Measurements from ENCODE around the gene JARID2.

The JARID2 gene

GRCh38 chr6:15513801-15514711, 268.2 kb downstream of the JARID2 start:
- DNase-seq = no peak

DNA sequence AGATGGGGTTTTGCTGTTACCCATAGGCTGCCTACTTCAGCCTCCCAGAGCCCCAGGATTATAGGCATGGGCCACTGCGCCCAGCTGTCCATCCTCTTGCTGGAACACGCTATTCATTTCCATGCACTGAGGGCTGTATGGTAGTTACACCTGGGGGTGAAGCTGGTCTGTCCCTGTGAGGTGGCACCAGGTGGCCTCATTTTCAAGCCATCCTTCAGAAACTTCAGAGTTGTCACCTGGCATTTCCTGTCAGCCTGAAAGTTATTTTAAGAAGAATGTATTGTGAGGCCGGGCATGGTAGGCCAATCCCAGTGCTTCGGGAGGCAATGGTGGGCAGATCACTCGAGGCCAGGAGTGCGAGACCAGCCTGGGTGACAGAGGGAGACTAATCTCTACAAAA, 269.4 kb downstream of the JARID2 start:
- no peak for DNase-seq

DNA sequence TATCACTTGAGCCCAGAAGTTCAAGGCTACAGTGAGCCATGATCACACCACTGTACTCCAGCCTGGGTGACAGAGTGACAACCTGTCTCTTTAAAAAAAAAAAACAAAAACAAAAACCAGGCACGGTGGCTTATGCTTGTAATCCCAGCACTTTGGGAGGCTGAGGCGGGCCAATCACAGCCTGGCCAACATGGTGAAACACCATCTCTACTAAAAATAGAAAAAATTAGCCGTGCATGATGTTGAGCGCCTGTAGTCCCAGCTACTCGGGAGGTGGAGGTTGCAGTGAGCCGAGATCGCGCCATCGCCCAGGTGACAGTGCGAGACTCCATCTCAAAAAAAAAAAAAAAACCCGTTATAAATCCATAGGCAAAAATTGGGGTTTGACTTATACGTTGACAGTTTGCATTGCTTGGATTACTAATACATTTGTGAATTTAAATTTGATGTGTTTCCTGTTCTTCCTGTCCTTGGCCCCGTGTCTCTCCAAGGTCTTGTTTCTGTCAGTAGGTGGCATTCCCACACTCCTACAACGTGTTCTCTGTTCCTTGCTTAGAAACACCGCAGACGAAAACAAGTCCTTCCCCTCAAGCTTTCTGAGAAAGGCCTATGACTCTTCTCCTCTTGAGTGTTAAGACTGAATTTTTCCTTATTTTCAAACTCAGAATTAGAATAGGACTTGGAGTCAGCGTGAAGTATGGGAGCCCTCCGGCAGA, 269.9 kb downstream of the JARID2 start:
- DNase-seq = no peak

- no peak for DNase-seq
Observed at GRCh38 chr6:15516378-15516777, 270.5 kb downstream of the JARID2 start.

- no peak for DNase-seq
Observed at GRCh38 chr6:15516923-15517560, 271.2 kb downstream of the JARID2 start.

DNA sequence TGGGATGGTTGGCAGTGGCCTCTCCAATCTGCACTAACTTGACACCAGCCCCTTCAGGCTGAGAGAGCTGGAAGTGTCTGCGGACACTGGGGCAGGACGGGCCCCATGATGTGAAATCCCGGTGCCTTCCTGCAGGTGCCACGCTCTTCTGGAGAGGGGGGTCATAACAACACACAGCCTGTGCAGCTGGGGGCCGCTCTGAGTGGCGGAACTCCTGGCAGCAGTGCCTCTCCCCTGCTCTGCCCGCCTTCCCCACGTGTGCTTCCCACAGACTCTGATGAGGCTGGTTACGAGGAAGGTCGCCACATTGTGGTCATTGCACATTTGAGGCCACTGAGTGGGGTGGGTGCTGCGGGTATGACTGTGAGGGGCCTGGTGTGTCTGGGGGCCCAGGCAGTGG, 271.7 kb downstream of the JARID2 start:
- DNase-seq = no peak

DNA sequence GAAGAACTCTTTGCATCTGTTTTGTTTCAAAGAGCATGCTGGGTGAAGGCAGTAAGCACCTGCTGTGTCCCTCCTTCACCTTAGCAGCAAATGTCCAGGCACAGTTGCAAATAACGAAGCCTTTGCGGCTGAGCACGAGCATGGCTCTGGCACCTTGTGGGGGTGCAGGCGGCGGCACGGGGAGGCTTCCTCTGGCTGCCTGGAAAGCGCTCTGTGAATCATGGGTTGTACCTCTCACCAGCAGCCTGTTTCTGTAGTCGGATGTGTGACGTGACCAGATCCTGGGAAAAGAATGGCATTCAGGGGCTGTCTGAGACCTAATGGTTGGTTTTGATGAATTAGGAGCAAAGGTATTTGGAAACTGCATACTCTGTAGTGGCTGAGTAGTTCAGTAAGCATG, 272.2 kb downstream of the JARID2 start:
- DNase-seq = no peak

GRCh38 chr6:15518878-15519277, 273.0 kb downstream of the JARID2 start:
- no peak for DNase-seq

GRCh38 chr6:15519681-15520080, 273.8 kb downstream of the JARID2 start:
- no peak for DNase-seq

DNA sequence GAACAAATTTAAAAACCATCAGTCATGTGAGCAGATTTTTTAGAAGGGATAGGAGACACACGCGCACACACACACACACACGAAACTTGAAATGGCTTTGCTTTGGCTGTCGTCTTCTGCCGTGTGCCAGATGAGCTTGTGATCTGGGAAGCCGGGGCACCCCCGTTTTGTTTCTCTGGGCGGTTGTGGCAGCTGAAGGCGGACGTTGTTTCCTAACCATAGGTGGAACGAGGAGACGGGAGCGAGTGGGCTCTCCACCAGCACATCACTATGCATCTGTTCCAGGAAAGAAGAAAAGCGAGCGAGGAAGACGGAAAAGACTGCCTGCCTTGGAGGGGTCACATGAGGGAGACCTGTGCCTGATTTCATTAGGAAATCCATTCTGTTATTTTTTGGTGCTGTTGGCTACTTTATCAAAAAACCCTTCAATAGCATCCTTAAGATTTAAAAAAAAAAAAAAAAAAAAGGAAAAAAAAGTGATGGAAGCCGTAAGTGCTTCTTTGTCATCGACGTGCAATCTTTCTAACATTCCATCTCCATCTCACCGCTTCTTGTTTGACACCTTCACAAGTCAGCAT, 274.8 kb downstream of the JARID2 start:
- no peak for DNase-seq

- DNase-seq = no peak
Observed at GRCh38 chr6:15521582-15521981, 275.7 kb downstream of the JARID2 start.

GRCh38 chr6:15522026-15522425, 276.2 kb downstream of the JARID2 start:
- no peak for DNase-seq

DNA sequence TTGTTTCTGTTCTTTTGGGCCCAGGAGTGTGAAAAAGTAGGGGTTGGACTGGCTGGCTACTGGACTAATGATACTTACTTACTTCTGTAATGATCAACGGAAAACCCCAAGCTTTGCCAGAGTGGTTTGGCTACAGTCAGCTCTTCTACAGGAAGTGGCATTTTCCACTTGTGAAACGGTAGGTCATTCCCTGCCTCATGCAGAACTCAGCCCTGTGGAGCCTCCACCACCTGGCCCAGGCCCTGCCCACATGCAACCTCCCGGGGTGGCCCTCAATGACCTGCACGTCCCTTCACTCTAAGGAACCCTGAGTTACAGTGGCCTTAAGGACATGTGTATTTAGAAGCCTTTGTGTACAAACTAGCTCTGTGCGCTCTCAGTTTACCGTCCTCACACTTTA, 276.6 kb downstream of the JARID2 start:
- DNase-seq = no peak

- no peak for DNase-seq
Observed at GRCh38 chr6:15522856-15523529, 277.1 kb downstream of the JARID2 start.

DNA sequence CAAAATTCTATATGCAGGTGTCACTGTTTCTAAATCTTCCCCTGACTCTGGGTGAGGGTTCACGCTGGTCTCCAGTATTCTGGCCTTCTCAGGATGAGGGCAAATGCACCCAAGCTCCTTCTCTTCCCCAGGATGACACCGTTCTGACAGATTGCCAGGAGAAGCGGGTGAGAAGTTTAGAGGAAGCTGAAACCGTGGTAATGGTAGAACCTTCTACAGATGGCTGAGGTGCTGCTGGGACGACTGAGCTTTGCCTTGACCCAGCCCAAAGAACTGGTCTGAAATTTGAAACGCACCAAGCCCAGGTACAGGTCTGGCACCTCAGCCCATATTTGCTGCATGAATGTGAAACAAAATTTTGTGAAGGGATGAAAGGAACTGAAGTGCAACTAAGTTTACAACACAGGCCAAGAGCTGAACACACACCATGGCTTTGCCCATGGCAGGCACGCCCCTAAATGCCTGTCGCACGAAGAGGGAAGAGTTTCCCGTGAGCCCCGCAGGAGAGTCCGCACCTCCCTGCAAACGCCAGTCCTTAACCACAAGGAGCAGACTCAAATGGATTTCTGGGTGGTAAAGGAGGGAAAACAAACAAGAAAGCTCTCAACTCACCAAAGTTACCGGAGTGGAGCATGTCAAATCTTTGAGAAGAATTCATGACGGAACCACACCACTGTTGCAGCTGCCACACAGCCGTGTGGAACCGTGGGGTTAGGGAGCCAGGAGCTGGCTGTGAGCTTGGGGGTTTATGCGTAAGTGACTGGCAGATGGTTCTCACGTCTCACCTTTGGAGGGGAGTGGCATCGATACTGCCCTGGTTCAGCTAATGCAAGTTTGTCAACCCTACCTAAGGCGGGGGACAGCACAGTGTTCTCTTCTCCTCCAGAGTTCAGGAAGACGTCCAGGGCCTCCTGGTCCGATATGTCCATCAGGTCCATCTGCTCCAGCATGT, 278.1 kb downstream of the JARID2 start:
- DNase-seq = no peak

DNA sequence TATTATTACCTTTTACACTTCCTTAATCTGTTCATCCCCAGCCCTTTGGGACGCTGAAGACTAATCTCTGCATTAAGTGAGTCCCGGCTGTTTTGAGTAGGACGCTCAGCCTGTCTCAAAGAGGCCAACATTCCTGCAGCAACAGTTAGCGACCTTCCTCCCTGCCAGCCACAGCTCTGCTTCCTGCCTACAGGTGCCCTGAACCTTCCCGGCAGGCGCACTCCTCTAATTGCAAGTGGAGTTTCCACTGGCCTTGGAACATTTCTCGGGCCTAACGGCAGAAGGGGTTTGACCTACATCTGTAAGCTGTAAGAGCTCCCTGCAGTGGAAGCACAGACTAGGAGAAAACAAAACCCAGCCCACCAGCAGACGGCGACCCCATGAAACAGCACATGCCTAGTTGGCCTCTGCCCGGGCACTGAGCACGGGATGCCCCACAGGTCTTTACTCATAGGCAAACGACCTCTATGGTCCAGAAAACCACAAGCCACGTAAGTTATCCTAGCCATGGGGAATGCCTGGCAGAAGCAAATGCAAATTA, 279.1 kb downstream of the JARID2 start:
- no peak for DNase-seq

GRCh38 chr6:15526212-15526701, 280.4 kb downstream of the JARID2 start:
- no peak for DNase-seq

- no peak for DNase-seq
Observed at GRCh38 chr6:15527838-15528617, 282.2 kb downstream of the JARID2 start.

GRCh38 chr6:15528870-15529269, 283.0 kb downstream of the JARID2 start:
- DNase-seq = no peak

- DNase-seq = no peak
Observed at GRCh38 chr6:15530411-15530810, 284.5 kb downstream of the JARID2 start.
